IPS DF 6.9 (cell line): ENCODE results near the gene ARMC7.

Experiments used
- DNase-seq: peaks from one replicate; pipeline ENCODE4 v3.0.0-alpha.2; 2013; ENCODE audit warnings: low read depth, low spot score
- H3K27ac ChIP-seq: one replicate; pipeline ENCODE4 v1.5.1; 2013; ENCODE audit warnings: low read length, control low read depth
- H3K27me3 ChIP-seq: 2 replicates; pipeline ENCODE4 v1.6.1; 2013; ENCODE audit warnings: mild to moderate bottlenecking, low read length; ENCODE audit not compliant: control insufficient read depth, insufficient read depth
- H3K36me3 ChIP-seq: 2 replicates; pipeline ENCODE4 v1.6.1; 2013; ENCODE audit warnings: low read length; ENCODE audit not compliant: control insufficient read depth, insufficient read depth
- H3K4me1 ChIP-seq: 2 replicates; pipeline ENCODE4 v1.6.1; 2013; ENCODE audit warnings: low read length; ENCODE audit not compliant: control insufficient read depth, insufficient read depth
- H3K4me3 ChIP-seq: 2 replicates; pipeline ENCODE4 v1.5.1; 2013; ENCODE audit warnings: mild to moderate bottlenecking, low read length
- H3K9me3 ChIP-seq: 2 replicates; pipeline ENCODE4 v1.6.1; 2013; ENCODE audit warnings: low read length, inconsistent platforms; ENCODE audit not compliant: control insufficient read depth, insufficient read depth
- WGBS: extraction: QIAGEN DNeasy Blood & Tissue Kit; methylation state at CpG from one replicate; pipeline ENCODE4 v1.1.7; 2013; ENCODE audit warnings: mixed read lengths, missing lambda C conversion rate; ENCODE audit not compliant: insufficient read length, insufficient coverage; 5-methylcytosine and 5-hydroxymethylcytosine counted together

Gene ARMC7

DNA sequence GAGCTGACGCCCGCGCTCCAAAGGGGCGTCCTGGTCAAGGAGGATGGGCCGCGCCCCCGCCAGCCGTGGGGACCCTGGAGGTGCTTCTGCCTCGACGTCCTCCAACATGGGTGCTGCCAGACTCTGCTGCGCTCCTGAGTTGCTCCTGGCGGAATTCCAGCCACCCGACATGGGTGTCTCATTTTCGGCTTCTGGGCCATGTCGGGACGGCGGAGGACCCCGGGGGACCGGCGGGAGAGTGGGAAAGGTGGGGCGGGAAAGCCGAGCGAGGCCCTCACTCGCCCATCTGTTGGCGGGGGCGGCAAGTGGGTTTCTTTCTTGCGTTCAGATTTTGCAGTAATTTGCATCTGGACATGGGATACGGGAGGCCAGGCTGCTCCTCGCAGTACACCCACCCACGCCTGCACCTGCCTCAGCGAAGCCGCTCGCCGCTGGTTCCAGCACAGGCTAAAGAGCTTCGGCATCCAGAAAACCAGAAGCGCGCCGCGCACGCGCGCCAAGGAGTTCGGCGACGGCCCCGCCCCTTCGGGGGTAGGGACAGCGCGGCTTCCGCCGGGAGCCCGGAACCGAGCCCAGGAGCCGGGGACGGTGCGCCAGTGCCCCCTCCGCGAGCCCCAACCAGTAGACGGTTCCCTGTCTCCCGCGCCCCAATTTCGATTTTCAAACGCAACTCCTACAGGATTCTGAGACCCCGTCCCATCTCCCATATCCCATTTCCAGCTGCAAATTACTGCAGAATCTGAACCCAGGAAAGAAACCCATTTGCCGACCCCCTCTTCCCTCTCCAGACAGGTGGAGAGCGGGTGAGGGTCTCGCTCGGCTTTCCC, at the start of gene ARMC7:
Gene ARMC7, plus strand, starts transcription at position 563 of the 827 bp plus-strand sequence. CDS start 320 bp downstream, outside the sequence.
- H3K27ac ChIP-seq, result no peak within 1 kb of the TSS
- no peaks in the 10 kb centered on the region for H3K4me1 ChIP-seq
- DNase-seq, result no peak
- no CpG with 5 or more reads among the region's 68 CpGs for WGBS
- H3K4me3 ChIP-seq, result peak within 1 kb of the TSS; percentile 72
- no peaks in the 10 kb centered on the region for H3K36me3 ChIP-seq
- no peaks in the 10 kb centered on the region for H3K27me3 ChIP-seq
- no peaks in the 10 kb centered on the region for H3K9me3 ChIP-seq

DNA sequence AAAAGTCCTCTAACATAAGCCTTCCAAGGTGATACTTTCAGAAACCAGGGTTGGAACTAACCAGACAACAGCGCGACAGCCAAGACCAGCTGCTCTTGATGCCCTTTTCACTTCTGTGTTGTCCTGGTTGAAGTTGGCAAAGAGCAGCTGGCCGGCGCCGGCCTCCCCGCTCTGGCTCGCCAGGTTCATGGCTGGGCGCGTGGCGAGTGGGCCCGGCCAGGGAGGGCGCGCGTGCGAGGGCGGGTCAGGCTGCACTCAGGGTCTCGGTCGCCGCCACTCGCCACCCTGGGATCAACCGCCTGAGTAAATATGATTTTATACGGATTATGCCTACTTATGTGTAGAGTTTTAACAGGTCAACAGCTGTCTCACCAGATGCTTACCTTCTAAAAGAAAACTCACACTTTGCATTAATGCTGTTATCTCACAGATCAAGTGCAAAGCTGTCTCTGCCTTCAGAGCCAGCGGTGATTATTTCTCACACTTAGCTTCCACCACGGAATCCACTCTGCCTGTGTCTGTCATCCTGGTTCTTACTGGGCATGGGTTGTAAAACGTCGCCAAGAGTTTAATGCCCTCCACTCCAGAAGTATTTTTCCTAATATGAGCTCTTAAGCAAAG, 49.2 kb upstream of the ARMC7 start:
- DNase-seq, result no peak
- Histone ChIP-seq H3K9me3 (no peaks in the 10 kb centered on the region), H3K4me3 (no peak overlapping the region), H3K27me3 (no peaks in the 10 kb centered on the region), H3K36me3 (peaks cover 21% of the 10 kb centered on the region), H3K4me1 (no peaks in the 10 kb centered on the region), H3K27ac (no peak overlapping the region)
- WGBS, result no CpG with 5 or more reads among the region's 26 CpGs

GRCh38 chr17:75061055-75061438, 48.7 kb upstream of the ARMC7 start:
- Histone ChIP-seq H3K9me3 (no peaks in the 10 kb centered on the region), H3K4me1 (no peaks in the 10 kb centered on the region), H3K27me3 (no peaks in the 10 kb centered on the region), H3K36me3 (peaks cover 21% of the 10 kb centered on the region), H3K4me3 (no peak overlapping the region), H3K27ac (no peak overlapping the region)
- no CpG with 5 or more reads among the region's 10 CpGs for WGBS
- no peak for DNase-seq

GRCh38 chr17:75061618-75062017, 48.2 kb upstream of the ARMC7 start:
- H3K36me3 ChIP-seq, result peaks cover 21% of the 10 kb centered on the region
- WGBS, result no CpG with 5 or more reads among the region's 8 CpGs
- no peaks in the 10 kb centered on the region for H3K9me3 ChIP-seq
- H3K27ac ChIP-seq, result no peak overlapping the region
- no peak for DNase-seq
- H3K4me3 ChIP-seq, result no peak overlapping the region
- no peaks in the 10 kb centered on the region for H3K27me3 ChIP-seq
- no peaks in the 10 kb centered on the region for H3K4me1 ChIP-seq

DNA sequence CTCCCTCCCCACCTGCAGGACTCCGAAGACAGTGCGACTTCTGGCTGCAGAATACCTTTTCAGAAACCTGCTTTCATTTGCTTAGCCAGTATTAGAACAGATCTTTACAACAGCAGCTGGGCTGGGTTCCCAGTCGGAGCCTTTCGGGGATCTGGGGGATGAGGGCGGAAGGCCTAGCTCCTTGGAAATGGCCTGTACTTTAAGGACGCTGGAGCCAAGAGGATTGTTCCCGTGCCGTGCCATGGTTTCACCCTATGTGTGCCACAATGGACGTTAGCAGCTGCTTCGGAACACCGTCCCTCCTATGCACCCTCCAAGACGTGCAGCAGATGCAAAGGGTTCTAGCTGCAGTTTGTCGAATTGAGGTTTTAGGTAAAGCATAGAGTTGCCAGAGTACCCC, 46.6 kb upstream of the ARMC7 start:
- DNase-seq, result no peak
- Histone ChIP-seq H3K4me3 (no peak overlapping the region), H3K4me1 (no peaks in the 10 kb centered on the region), H3K36me3 (peaks cover 21% of the 10 kb centered on the region), H3K9me3 (no peaks in the 10 kb centered on the region), H3K27ac (no peak overlapping the region), H3K27me3 (no peaks in the 10 kb centered on the region)
- WGBS, result no CpG with 5 or more reads among the region's 13 CpGs

DNA sequence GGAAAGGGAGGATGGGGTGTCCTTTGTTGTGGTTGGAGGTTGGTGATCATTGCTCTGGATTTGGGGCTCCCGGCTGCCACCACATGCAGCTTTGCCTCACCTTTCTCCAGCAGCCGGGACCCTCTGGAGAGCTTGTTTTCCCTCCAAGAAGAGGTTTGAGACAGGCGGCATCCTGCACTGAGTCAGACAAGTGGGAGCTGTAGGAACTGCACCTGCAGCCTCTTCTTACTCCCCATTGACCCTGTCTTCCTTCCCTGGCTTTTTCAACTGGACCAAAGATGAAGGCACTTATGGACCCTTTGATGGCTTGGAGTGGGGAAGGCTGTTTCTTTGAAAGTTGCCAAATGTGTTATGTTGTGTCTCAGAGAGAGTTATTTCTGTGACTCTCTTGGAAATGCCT, 46.1 kb upstream of the ARMC7 start:
- WGBS, result no CpG with 5 or more reads among the region's 3 CpGs
- Histone ChIP-seq H3K27ac (no peak overlapping the region), H3K27me3 (no peaks in the 10 kb centered on the region), H3K36me3 (peaks cover 21% of the 10 kb centered on the region), H3K4me1 (no peaks in the 10 kb centered on the region), H3K4me3 (no peak overlapping the region), H3K9me3 (no peaks in the 10 kb centered on the region)
- DNase-seq, result no peak

DNA sequence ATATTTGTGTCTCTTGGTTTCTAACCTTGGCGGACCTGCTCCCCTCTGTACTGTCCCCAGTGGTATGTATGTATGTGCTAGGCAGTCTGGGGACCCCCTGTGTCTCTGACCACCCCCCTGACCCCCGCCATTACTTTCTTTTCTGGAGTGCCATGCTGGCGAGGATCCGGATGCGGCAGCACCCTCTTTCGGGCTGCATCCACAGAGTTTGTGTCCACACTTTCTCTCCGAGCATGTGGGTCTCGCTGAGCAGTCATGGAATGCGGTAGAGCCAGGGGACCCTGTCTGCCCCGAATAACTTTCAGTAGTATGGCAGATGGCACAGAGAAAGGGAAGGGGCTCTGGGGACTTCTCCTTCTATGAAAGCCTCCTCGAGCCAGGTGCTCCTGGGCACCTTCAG, 45.7 kb upstream of the ARMC7 start:
- Histone ChIP-seq H3K9me3 (no peaks in the 10 kb centered on the region), H3K27ac (no peak overlapping the region), H3K27me3 (no peaks in the 10 kb centered on the region), H3K4me3 (no peak overlapping the region), H3K4me1 (no peaks in the 10 kb centered on the region), H3K36me3 (peaks cover 21% of the 10 kb centered on the region)
- DNase-seq, result no peak
- WGBS, result no CpG with 5 or more reads among the region's 11 CpGs

GRCh38 chr17:75064460-75064859, 45.3 kb upstream of the ARMC7 start:
- Histone ChIP-seq H3K27ac (no peak overlapping the region), H3K9me3 (no peaks in the 10 kb centered on the region), H3K4me1 (no peaks in the 10 kb centered on the region), H3K36me3 (peaks cover 19% of the 10 kb centered on the region), H3K4me3 (no peak overlapping the region), H3K27me3 (no peaks in the 10 kb centered on the region)
- no peak for DNase-seq
- no CpG with 5 or more reads among the region's 8 CpGs for WGBS

- no peak overlapping the region for H3K27ac ChIP-seq
- no CpG with 5 or more reads among the region's 18 CpGs for WGBS
- H3K36me3 ChIP-seq, result peaks cover 16% of the 10 kb centered on the region
- H3K4me1 ChIP-seq, result no peaks in the 10 kb centered on the region
- H3K9me3 ChIP-seq, result no peaks in the 10 kb centered on the region
- no peak overlapping the region for H3K4me3 ChIP-seq
- H3K27me3 ChIP-seq, result no peaks in the 10 kb centered on the region
- DNase-seq, result no peak
These were observed 44.8 kb upstream of the ARMC7 start for GRCh38 chr17:75064867-75065561.

GRCh38 chr17:75065562-75066151, 44.1 kb upstream of the ARMC7 start:
- peaks cover 12% of the 10 kb centered on the region for H3K36me3 ChIP-seq
- H3K27me3 ChIP-seq, result no peaks in the 10 kb centered on the region
- no peaks in the 10 kb centered on the region for H3K4me1 ChIP-seq
- no peak overlapping the region for H3K27ac ChIP-seq
- H3K9me3 ChIP-seq, result no peaks in the 10 kb centered on the region
- H3K4me3 ChIP-seq, result no peak overlapping the region
- WGBS, result no CpG with 5 or more reads among the region's 6 CpGs
- no peak for DNase-seq
